Activated CD4-positive, alpha-beta T cell treated with anti-CD3 and anti-CD28 coated beads, Interleukin-2, amount 10 ng/mL, durations not matched to agents 24 days and 14 days (primary cell): ENCODE data around the gene CNTNAP2. TPM values are rescaled to one million over a fixed set of nuclear protein-coding genes. Genes with fewer than 3 reads are reported as not detected.

ENCODE experiments used
- DNase-seq: peaks from one replicate; pipeline ENCODE4 v3.0.0; 2022
- H3K27ac Mint-ChIP-seq: one replicate; pipeline ENCODE4 v1.8.0; 2022; ENCODE audit warnings: mild to moderate bottlenecking, mixed read lengths
- H3K27me3 Mint-ChIP-seq: one replicate; pipeline ENCODE4 v1.8.0; 2022; ENCODE audit warnings: mixed read lengths
- H3K36me3 Mint-ChIP-seq: one replicate; pipeline ENCODE4 v1.8.0; 2022; ENCODE audit warnings: low read depth, mild to moderate bottlenecking, mixed read lengths
- H3K4me1 Mint-ChIP-seq: one replicate; pipeline ENCODE4 v1.8.0; 2021; ENCODE audit warnings: mixed read lengths
- H3K4me3 Mint-ChIP-seq: one replicate; pipeline ENCODE4 v1.8.0; 2022; ENCODE audit warnings: mild to moderate bottlenecking, moderate library complexity, mixed read lengths
- H3K9me3 Mint-ChIP-seq: one replicate; pipeline ENCODE4 v1.8.0; 2021; ENCODE audit warnings: mixed read lengths
- intact Hi-C: fragments of 100-400 bp; cut with micrococcal nuclease; formaldehyde crosslinking; loops from one replicate; pipeline ENCODE4 v1.15.1; 2023
- total RNA-seq: library from RNA; stranded (reverse); gene quantifications from 2 replicates; pipeline ENCODE4 v1.2.3, GENCODE V29; 2022

CNTNAP2 gene
- total RNA-seq, 1 donor from 2014 or later, result not detected

DNA sequence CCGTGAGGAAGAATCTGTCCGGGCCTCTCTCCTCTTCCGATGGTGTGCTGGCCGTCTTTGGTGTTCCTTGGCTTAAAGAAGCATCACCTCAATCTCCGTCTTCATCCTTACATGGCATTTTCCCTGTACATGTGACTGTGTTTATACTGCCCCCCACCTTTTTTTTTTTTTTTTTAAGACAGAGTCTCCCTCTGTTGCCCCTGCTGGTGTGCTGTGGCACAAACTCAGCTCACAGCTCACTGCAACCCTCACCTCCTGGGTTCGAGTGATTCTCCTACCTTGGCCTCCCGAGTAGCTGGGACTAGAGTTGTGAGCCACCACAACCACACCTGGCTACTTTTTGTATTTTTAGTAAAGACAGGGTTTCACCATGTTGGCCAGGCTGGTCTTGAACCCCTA is 2352.1 kb downstream of the CNTNAP2 start:
- H3K27me3 Mint-ChIP-seq, result peaks cover 5% of the 10 kb centered on the region
- H3K9me3 Mint-ChIP-seq, result no peaks in the 10 kb centered on the region
- intact Hi-C loops, result no loop called here
- H3K4me3 Mint-ChIP-seq, result no peak overlapping the region
- no peak for DNase-seq
- no peaks in the 10 kb centered on the region for H3K4me1 Mint-ChIP-seq
- H3K27ac Mint-ChIP-seq, result no peak overlapping the region
- no peaks in the 10 kb centered on the region for H3K36me3 Mint-ChIP-seq
